Neutrophil (primary cell): ENCODE measurements around the gene CAMK1D.

ENCODE experiments used
- H3K27ac ChIP-seq: fragments of 200-600 bp; sonication (generic); 2 replicates; pipeline ENCODE4 v1.5.1; 2016; ENCODE audit warnings: mild to moderate bottlenecking, moderate library complexity
- H3K27me3 ChIP-seq: fragments of 200-600 bp; sonication (generic); 2 replicates; pipeline ENCODE4 v1.6.0; 2016; ENCODE audit warnings: mild to moderate bottlenecking
- H3K36me3 ChIP-seq: fragments of 200-600 bp; sonication (generic); 2 replicates; pipeline ENCODE4 v1.5.1; 2017
- H3K4me1 ChIP-seq, 2 experiments: fragments of 200-600 bp in 1 of 2; sonication (generic) in 1 of 2; 1 replicate in 1 of 2; 2 replicates in 1 of 2; pipeline versions ENCODE4 v1.5.1 to v1.6.1; 2013 to 2016; ENCODE audit warnings: low read depth in 1 of 2, low read length in 1 of 2, mild to moderate bottlenecking in 1 of 2, moderate library complexity in 1 of 2; ENCODE audit not compliant: control insufficient read depth in 1 of 2, insufficient read depth in 1 of 2
- H3K4me3 ChIP-seq, 2 experiments: fragments of 200-600 bp in 1 of 2; sonication (generic) in 1 of 2; 1 replicate in 1 of 2; 2 replicates in 1 of 2; pipeline ENCODE4 v1.5.1; 2013 to 2016; ENCODE audit warnings: low read depth in 1 of 2, low read length in 1 of 2, mild to moderate bottlenecking in 1 of 2, moderate library complexity in 1 of 2
- H3K9me3 ChIP-seq: fragments of 200-600 bp; sonication (generic); 2 replicates; pipeline ENCODE4 v1.5.1; 2016
- CTCF ChIP-seq: fragments of 200-600 bp; sonication (generic); IDR thresholded peaks from 2 replicates; pipeline ENCODE4 v1.5.1; 2016; ENCODE audit warnings: antibody characterized with exemption

CAMK1D gene

GRCh38 chr10:12614177-12614995, 265.0 kb downstream of the CAMK1D start:
- no peaks in the 10 kb centered on the region for H3K4me1 ChIP-seq
- peaks cover 5% of the 10 kb centered on the region for H3K27me3 ChIP-seq
- no peaks in the 10 kb centered on the region for H3K9me3 ChIP-seq
- H3K4me3 ChIP-seq, result no peak overlapping the region
- no peak for TF ChIP-seq CTCF
- H3K36me3 ChIP-seq, result no peaks in the 10 kb centered on the region
- no peak overlapping the region for H3K27ac ChIP-seq

- Histone ChIP-seq H3K4me1 (no peaks in the 10 kb centered on the region), H3K27me3 (peaks cover 5% of the 10 kb centered on the region), H3K4me3 (no peak overlapping the region), H3K36me3 (no peaks in the 10 kb centered on the region), H3K27ac (no peak overlapping the region), H3K9me3 (no peaks in the 10 kb centered on the region)
- no peak for TF ChIP-seq CTCF
Observed at GRCh38 chr10:12615296-12616220, 266.2 kb downstream of the CAMK1D start.

- no peak for TF ChIP-seq CTCF
- Histone ChIP-seq H3K36me3 (no peaks in the 10 kb centered on the region), H3K4me3 (no peak overlapping the region), H3K9me3 (no peaks in the 10 kb centered on the region), H3K27me3 (peaks cover 5% of the 10 kb centered on the region), H3K27ac (no peak overlapping the region), H3K4me1 (no peaks in the 10 kb centered on the region)
Observed at GRCh38 chr10:12617191-12618175, 268.1 kb downstream of the CAMK1D start.

DNA sequence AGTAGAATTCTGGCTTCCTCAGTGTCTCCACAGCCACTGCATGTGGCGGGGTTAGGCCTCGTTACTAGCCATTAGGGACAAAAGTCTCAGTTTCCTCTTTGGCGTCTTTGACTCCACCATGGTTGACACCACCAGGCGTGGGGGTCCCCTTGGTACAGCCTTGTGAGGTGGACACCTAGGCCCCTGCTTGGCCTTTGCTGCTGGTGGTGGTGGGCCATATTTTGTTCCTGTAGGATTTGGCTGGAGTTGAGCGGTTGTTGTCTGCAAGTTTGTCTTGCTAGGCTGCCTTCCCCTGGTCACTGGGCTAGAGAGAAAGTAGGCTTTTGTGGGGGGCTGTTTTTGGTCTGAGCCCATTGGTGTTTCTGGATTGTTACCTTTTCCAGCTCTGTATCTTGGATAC, 272.7 kb downstream of the CAMK1D start:
- Histone ChIP-seq H3K36me3 (no peaks in the 10 kb centered on the region), H3K9me3 (no peaks in the 10 kb centered on the region), H3K27ac (no peak overlapping the region), H3K27me3 (peaks cover 5% of the 10 kb centered on the region), H3K4me1 (no peaks in the 10 kb centered on the region), H3K4me3 (no peak overlapping the region)
- TF ChIP-seq CTCF, result no peak

- H3K4me1 ChIP-seq, result no peaks in the 10 kb centered on the region
- no peak overlapping the region for H3K4me3 ChIP-seq
- no peaks in the 10 kb centered on the region for H3K36me3 ChIP-seq
- H3K27me3 ChIP-seq, result no peaks in the 10 kb centered on the region
- H3K9me3 ChIP-seq, result no peaks in the 10 kb centered on the region
- no peak for TF ChIP-seq CTCF
- no peak overlapping the region for H3K27ac ChIP-seq
Observed at GRCh38 chr10:12622691-12623090, 273.3 kb downstream of the CAMK1D start.
